Measurements from ENCODE around the gene PPP2R5E. TPM values are rescaled to one million over a fixed set of nuclear protein-coding genes. Genes with fewer than 3 reads are reported as not detected.
A peak's percentile ranks its signal among the peaks of the same experiment; 100 is the strongest.

PPP2R5E gene
- total RNA-seq, 2 experiments from 2014 or later: 39.5 to 39.8 TPM

- POLR2A ChIA-PET: no interaction called here
- Mint-ChIP-seq H3K4me1 (ENCODE audit: low read depth) (peaks cover 15% of the 10 kb centered on the region), H3K27ac (no peak overlapping the region), H3K9me3 (no peaks in the 10 kb centered on the region), H3K4me3 (no peak overlapping the region), H3K36me3 (ENCODE audit: low read depth) (peaks cover 2% of the 10 kb centered on the region), H3K27me3 (no peaks in the 10 kb centered on the region)
- no peak for ATAC-seq
- intact Hi-C loops (cut with micrococcal nuclease): no loop called here
- TF ChIP-seq CTCF (IDR thresholded peaks at IDR 0.05): no peak
- CTCF ChIA-PET: interaction anchor here (1.9 kb wide), 1 partner anchor 72 kb away, joined by 5 read pairs; no protein-coding TSS in a partner anchor
- DNase-seq: no peak
Measured at GRCh38 chr14:63460680-63461369, 82.4 kb downstream of the PPP2R5E start.

DNA sequence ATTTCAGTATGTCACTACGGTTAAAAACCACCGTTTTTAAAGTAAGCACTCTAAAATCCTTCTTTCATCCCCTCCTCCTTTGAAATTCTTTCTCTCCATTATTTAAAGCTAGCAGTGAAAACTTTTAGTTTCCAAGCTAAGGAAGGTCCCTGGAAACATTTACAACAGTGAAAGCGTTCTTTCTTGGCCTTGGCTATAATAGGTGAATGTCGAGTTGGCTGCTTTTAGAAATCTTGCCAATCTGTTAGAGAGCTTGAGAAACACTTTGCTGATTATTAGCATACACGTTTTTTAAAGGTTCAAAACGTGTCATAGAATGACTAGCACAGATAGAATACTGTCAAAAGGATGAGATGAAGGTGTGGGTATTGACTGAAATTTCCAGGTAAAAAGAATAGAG is 83.4 kb downstream of the PPP2R5E start:
- Mint-ChIP-seq H3K4me3 (no peak overlapping the region), H3K36me3 (ENCODE audit: low read depth) (peaks cover 2% of the 10 kb centered on the region), H3K4me1 (ENCODE audit: low read depth) (peaks cover 20% of the 10 kb centered on the region), H3K27me3 (no peaks in the 10 kb centered on the region), H3K27ac (no peak overlapping the region), H3K9me3 (no peaks in the 10 kb centered on the region)
- ChIA-PET CTCF (interaction anchor here (0.9 to 1.9 kb wide), 2 partner anchors 71 to 95 kb away, joined by 4 to 5 read pairs; no protein-coding TSS in a partner anchor), POLR2A (no interaction called here)
- DNase-seq (no peak), ATAC-seq (no peak)
- intact Hi-C loops (cut with micrococcal nuclease): no loop called here
- no peak for TF ChIP-seq CTCF (IDR thresholded peaks at IDR 0.05)

DNA sequence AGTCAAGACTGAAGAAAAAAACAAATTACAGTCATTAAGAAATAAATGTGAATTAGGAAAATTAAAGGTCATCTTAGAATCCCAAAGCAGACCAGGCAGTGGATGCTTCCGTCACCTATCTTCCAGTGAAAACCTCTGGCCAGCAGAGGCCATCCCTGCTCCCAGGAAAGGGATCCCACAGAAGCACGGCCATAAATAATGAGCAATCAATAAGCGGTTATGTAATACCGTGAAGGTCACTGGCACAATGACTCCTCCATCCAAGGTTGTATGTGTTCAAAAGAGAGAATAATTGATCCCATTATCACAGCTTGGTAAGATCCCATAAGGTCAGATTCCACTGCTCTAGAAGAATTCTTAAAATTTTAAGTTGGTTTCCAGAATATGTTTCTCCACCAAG is 85.7 kb downstream of the PPP2R5E start:
- CTCF ChIA-PET: interaction anchor here (1.1 kb wide), 1 partner anchor 10 kb away, joined by 4 read pairs; no protein-coding TSS in a partner anchor
- no peak for ATAC-seq
- H3K4me3 Mint-ChIP-seq: no peak overlapping the region
- DNase-seq: no peak
- TF ChIP-seq CTCF (IDR thresholded peaks at IDR 0.05): no peak
- no peaks in the 10 kb centered on the region for H3K27me3 Mint-ChIP-seq
- intact Hi-C loops (cut with micrococcal nuclease): no loop called here
- H3K27ac Mint-ChIP-seq: no peak overlapping the region
- peaks cover 25% of the 10 kb centered on the region for H3K4me1 Mint-ChIP-seq (ENCODE audit: low read depth)
- no peaks in the 10 kb centered on the region for H3K9me3 Mint-ChIP-seq
- peaks cover 12% of the 10 kb centered on the region for H3K36me3 Mint-ChIP-seq (ENCODE audit: low read depth)
- POLR2A ChIA-PET: interaction anchor here (0.7 kb wide), 1 partner anchor 10 kb away, joined by 3 read pairs; no protein-coding TSS in a partner anchor

GRCh38 chr14:63454863-63455622 is 88.1 kb downstream of the PPP2R5E start:
- H3K4me1 Mint-ChIP-seq (ENCODE audit: low read depth): peaks cover 24% of the 10 kb centered on the region
- peaks cover 22% of the 10 kb centered on the region for H3K36me3 Mint-ChIP-seq (ENCODE audit: low read depth)
- H3K27ac Mint-ChIP-seq: peak overlapping the region; percentile 31
- ATAC-seq (no peak), DNase-seq (no peak)
- H3K9me3 Mint-ChIP-seq: no peaks in the 10 kb centered on the region
- TF ChIP-seq CTCF (IDR thresholded peaks at IDR 0.05): no peak
- H3K4me3 Mint-ChIP-seq: no peak overlapping the region
- ChIA-PET CTCF (interaction anchor here (1.6 to 1.7 kb wide), 2 partner anchors 13 to 66 kb away, joined by 4 to 6 read pairs; no protein-coding TSS in a partner anchor), POLR2A (no interaction called here)
- intact Hi-C loops (cut with micrococcal nuclease): no loop called here
- H3K27me3 Mint-ChIP-seq: no peaks in the 10 kb centered on the region

- H3K9me3 Mint-ChIP-seq: no peaks in the 10 kb centered on the region
Measured at GRCh38 chr14:63454436-63454835, 88.7 kb downstream of the PPP2R5E start.

More at GRCh38 chr14:63454436-63454835, 88.7 kb downstream of the PPP2R5E start:
- H3K27ac Mint-ChIP-seq: no peak overlapping the region
- peaks cover 22% of the 10 kb centered on the region for H3K36me3 Mint-ChIP-seq (ENCODE audit: low read depth)
- H3K4me3 Mint-ChIP-seq: no peak overlapping the region
- no peak for TF ChIP-seq CTCF (IDR thresholded peaks at IDR 0.05)
- CTCF ChIA-PET: interaction anchor here (1.6 to 1.7 kb wide), 2 partner anchors 13 to 65 kb away, joined by 4 to 6 read pairs; no protein-coding TSS in a partner anchor
- ATAC-seq (no peak), DNase-seq (no peak)
- intact Hi-C loops (cut with micrococcal nuclease): no loop called here
- no peaks in the 10 kb centered on the region for H3K27me3 Mint-ChIP-seq
- peaks cover 24% of the 10 kb centered on the region for H3K4me1 Mint-ChIP-seq (ENCODE audit: low read depth)
- POLR2A ChIA-PET: no interaction called here

Measured in activated CD8-positive, alpha-beta T cell treated with anti-CD3 and anti-CD28 coated beads for 36 hours (primary cell).